ENCODE measurements around the gene ACO1. TPM values are rescaled to one million over a fixed set of nuclear protein-coding genes. Genes with fewer than 3 reads are reported as not detected.

Gene ACO1
- total and polyA plus RNA-seq, 7 donors: 11.4 to 54.2 (median 37.2) TPM

DNA sequence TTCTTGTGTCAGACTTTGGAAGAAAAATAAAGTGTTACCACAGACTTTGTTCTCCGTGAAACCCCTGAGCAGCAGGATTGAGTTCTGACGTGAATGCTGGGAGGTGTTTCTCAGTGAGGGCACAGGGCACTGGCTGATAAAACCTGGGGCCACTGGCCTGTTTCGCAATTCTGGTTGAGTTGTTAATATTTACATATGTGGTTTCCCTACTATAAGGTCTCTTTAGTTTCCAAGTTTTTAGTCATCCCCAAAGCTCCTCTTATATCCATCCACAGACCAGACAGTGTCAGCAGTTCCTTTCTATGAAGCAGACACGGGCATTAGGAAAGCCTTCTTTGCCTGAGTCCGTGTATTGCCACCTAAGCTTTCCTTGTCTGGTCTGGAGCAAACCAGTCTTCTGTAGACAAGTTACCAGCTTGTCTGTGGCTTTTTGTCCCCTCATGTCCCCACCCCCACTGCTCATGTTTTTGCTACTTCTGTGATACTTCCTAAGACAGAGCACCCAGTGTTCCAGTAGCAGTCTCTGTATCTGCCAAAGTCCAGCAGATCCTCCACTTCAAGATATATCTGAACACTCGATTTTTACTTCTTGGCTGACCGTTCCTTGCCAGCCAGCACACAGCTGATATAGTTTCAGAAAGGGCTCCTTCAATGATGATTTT is 42.0 kb downstream of the ACO1 start:
- peak overlapping the region in 2 of 4 donors; percentile 36 to 38 for H3K27ac ChIP-seq
- H3K36me3 ChIP-seq: peaks cover 15 to 90% (median 28%) of the 10 kb centered on the region in 4 donors
- no peak overlapping the region for H3K4me3 ChIP-seq
- H3K27me3 ChIP-seq: no peaks in the 10 kb centered on the region
- peaks cover 0 to 14% (median 0%) of the 10 kb centered on the region in 4 donors for H3K4me1 ChIP-seq
- no peaks in the 10 kb centered on the region for H3K9me3 ChIP-seq
- no peak for TF ChIP-seq POLR2A (IDR thresholded peaks at IDR 0.05)
- TF ChIP-seq EP300 (IDR thresholded peaks at IDR 0.05): no peak
- no peak for TF ChIP-seq CTCF (IDR thresholded peaks at IDR 0.05)
- no peak for TF ChIP-seq POLR2AphosphoS5 (IDR thresholded peaks at IDR 0.05)
- whole genome bisulfite sequencing, 2 donors: 33 to 75% methylated on average over 7 of the region's 7 CpGs
- no peak for DNase-seq
- intact Hi-C loops (cut with DNase I): loop anchor here (2.0 kb wide), 1 partner anchor 44 kb away; no protein-coding TSS in a partner anchor

DNA sequence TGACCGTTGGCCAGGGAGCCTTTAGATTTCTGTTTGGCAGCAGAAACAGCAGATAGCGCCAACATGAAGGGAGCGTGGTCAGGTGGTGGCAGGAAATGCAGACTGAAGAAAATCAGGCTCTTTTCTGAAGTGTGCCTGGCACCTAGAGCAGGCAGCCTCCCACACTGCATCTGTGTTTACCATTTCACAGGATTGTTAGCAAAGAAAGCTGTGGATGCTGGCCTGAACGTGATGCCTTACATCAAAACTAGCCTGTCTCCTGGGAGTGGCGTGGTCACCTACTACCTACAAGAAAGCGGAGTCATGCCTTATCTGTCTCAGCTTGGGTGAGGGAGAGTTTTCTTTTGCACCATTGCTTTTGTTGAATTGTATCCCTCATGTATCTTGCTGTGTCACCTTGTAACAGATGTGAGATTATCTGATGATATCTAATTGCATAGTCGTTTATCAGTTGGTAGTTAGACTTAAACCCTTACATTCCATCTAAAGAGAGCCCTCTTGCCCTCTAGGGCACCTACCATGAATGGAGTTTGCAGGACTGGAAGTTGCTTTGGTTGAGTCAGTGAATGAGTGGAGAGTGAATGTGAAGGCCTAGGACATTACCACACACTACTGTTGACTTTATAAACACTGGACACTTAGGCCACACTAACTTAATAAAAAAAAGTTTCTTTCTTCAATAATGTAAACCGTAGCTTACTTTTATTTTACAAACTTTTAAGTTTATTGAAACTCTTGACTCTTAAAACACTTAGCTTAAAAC is 42.8 kb downstream of the ACO1 start:
- Histone ChIP-seq H3K4me1 (peaks cover 0 to 17% (median 0%) of the 10 kb centered on the region in 4 donors), H3K27me3 (no peaks in the 10 kb centered on the region), H3K4me3 (no peak overlapping the region), H3K27ac (no peak overlapping the region), H3K36me3 (peaks cover 15 to 90% (median 27%) of the 10 kb centered on the region in 4 donors), H3K9me3 (no peaks in the 10 kb centered on the region)
- intact Hi-C loops (cut with DNase I): loop anchor here (2.0 kb wide), 1 partner anchor 44 kb away; no protein-coding TSS in a partner anchor
- TF ChIP-seq POLR2A (IDR thresholded peaks at IDR 0.05) (no peak), POLR2AphosphoS5 (IDR thresholded peaks at IDR 0.05) (no peak), EP300 (IDR thresholded peaks at IDR 0.05) (no peak), CTCF (IDR thresholded peaks at IDR 0.05) (no peak)
- WGBS, 2 donors: 39 to 66% methylated on average over 8 of the region's 8 CpGs
- DNase-seq: no peak

GRCh38 chr9:32430720-32431119 is 46.3 kb downstream of the ACO1 start:
- Histone ChIP-seq H3K36me3 (peaks cover 3 to 90% (median 21%) of the 10 kb centered on the region in 4 donors), H3K27ac (no peak overlapping the region), H3K9me3 (no peaks in the 10 kb centered on the region), H3K27me3 (no peaks in the 10 kb centered on the region), H3K4me3 (no peak overlapping the region), H3K4me1 (peaks cover 0 to 17% (median 0%) of the 10 kb centered on the region in 4 donors)
- no peak for DNase-seq
- WGBS, 2 donors: 91 to 92% methylated on average over 5 of the region's 5 CpGs
- intact Hi-C loops (cut with DNase I): loop anchor here (5.0 kb wide), 1 partner anchor 142 kb away; the partner anchor contains the start of gene NDUFB6
- TF ChIP-seq CTCF (IDR thresholded peaks at IDR 0.05) (no peak), POLR2A (IDR thresholded peaks at IDR 0.05) (no peak), EP300 (IDR thresholded peaks at IDR 0.05) (no peak), POLR2AphosphoS5 (IDR thresholded peaks at IDR 0.05) (no peak)

DNA sequence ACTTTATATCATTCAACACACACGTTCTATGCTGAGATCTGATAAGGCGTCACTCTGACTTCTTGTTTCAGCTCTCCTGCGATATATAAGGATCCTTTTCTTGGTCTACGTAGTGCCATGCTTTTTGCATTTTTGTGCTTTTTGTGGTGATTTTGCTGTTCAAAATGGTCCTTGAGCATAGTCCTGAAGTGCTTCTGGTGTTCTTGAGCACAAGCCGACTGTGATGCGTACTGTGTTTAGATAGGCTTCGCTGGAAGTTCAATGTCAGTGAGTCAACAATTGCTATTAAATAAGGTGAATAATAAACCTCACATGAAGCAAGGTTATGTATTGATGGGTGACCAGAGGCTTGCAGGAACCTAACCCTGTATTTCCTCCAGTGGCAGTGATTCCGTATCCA is 46.8 kb downstream of the ACO1 start:
- intact Hi-C loops (cut with DNase I): loop anchor here (5.0 kb wide), 1 partner anchor 141 kb away; the partner anchor contains the start of gene NDUFB6

More for the DNA sequence above, 46.8 kb downstream of the ACO1 start:
- no peak for DNase-seq
- Histone ChIP-seq H3K4me3 (no peak overlapping the region), H3K27ac (no peak overlapping the region), H3K36me3 (peaks cover 0 to 90% (median 19%) of the 10 kb centered on the region in 4 donors), H3K27me3 (no peaks in the 10 kb centered on the region), H3K4me1 (peaks cover 0 to 17% (median 0%) of the 10 kb centered on the region in 4 donors), H3K9me3 (no peaks in the 10 kb centered on the region)
- WGBS, 2 donors: 97% methylated on average over 8 of the region's 8 CpGs
- TF ChIP-seq POLR2A (IDR thresholded peaks at IDR 0.05): no peak
- no peak for TF ChIP-seq CTCF (IDR thresholded peaks at IDR 0.05)
- no peak for TF ChIP-seq POLR2AphosphoS5 (IDR thresholded peaks at IDR 0.05)
- no peak for TF ChIP-seq EP300 (IDR thresholded peaks at IDR 0.05)
